Stimulated activated effector memory CD8-positive, alpha-beta T cell treated with anti-CD3 and anti-CD28 coated beads, Interleukin-12 subunit alpha, Interleukin-12 subunit beta, amount 100 ng/mL, for 72 hours (primary cell): ENCODE results near the gene NEK6.

ENCODE experiments used
- ATAC-seq: fragments of 150-1000 bp; cut with Tn5 transposase; 2 replicates; pipeline ENCODE4 v1.10.0; 2021
- DNase-seq, 2 donors: peaks; one replicate each; pipeline ENCODE4 v3.0.0; 2021 to 2022; ENCODE audit warnings: low spot score in 2 of 2
- H3K27ac Mint-ChIP-seq: one replicate; pipeline ENCODE4 v1.8.0; 2022; ENCODE audit warnings: mild to moderate bottlenecking, mixed read lengths
- H3K36me3 Mint-ChIP-seq: one replicate; pipeline ENCODE4 v1.8.0; 2022; ENCODE audit warnings: mild to moderate bottlenecking, mixed read lengths
- H3K4me1 Mint-ChIP-seq: one replicate; pipeline ENCODE4 v1.8.0; 2022; ENCODE audit warnings: mixed read lengths
- H3K4me3 Mint-ChIP-seq: one replicate; pipeline ENCODE4 v1.8.0; 2022; ENCODE audit warnings: mild to moderate bottlenecking, mixed read lengths
- H3K9me3 Mint-ChIP-seq: one replicate; pipeline ENCODE4 v1.8.0; 2022; ENCODE audit warnings: mixed read lengths

Gene NEK6

DNA sequence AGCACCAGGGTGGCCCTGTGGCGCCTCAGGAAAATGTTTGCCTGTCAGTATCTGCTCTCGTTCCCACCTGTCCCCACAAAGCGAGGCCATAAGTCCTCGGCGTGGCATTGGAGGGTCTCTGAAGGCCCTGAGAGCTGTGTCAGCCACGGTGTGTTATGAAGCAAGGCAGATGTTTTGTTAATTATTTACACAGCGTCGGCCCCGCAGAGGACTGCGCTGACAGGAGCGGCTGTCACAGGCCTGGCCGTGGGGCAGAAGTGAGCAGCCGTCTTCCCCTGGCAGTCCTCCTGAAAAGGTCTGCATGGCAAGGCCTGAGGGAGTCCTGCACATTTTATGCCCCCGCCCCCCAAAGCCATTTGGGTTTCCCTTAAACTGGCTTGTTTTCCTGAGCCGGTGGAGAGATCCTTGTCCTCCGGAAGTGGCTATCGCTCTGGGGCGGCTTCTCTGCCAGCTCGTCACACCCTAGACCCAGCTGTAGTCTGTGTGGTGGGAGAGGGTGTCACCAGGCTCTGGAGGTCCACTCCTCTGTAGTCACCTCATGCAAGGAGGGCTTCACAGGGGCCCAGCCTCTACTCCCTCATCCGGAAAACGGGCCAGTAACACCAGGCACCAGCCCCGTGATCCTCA, 6.2 kb downstream of the NEK6 start:
- DNase-seq, result no peak
- Mint-ChIP-seq H3K9me3 (no peaks in the 10 kb centered on the region), H3K4me3 (no peak overlapping the region), H3K4me1 (peaks cover 51% of the 10 kb centered on the region), H3K27ac (no peak overlapping the region), H3K36me3 (peaks cover 12% of the 10 kb centered on the region)
- no peak for ATAC-seq

DNA sequence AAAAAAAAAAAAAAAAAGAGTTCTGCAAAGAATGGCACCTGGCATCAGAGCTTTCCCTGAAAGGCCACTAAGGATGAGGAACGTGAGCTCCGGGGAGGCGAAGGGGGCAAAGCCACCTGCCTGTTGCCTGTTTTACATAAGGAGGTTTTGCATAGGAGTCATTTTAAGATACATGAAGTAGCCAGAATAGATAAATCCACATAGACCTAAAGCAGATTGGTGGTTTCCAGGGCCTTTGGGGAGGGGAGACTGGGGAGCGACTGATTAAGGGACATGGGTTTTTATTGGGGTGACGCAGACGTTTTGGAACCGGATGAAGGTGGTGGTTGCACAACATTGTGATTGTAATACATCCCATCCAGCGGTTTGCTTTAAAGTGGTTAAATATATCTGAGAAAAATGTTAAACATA, 7.1 kb downstream of the NEK6 start:
- no peak for ATAC-seq

DNA sequence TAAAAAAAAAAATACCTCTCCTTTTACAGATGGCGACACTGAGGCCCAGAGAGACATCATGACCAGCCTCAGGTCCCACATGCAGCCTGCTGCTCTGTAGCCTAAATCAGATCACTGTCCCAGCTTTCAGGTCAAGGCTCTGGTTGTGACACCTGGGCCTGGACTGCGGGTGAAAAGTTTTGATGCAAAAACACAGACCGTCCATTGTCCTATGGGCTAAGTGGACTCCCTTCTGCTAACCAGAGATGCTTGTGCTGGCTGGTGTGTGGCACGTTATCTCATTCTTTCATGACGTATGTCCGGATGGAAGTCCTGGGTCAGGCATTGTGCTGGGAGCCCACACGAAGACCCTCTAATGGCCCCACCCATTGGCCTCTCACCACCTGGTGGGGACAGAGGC, 7.8 kb downstream of the NEK6 start:
- no peak for DNase-seq
- Mint-ChIP-seq H3K27ac (no peak overlapping the region), H3K4me1 (peaks cover 48% of the 10 kb centered on the region), H3K9me3 (no peaks in the 10 kb centered on the region), H3K36me3 (peaks cover 12% of the 10 kb centered on the region), H3K4me3 (no peak overlapping the region)
- no peak for ATAC-seq

More for the DNA sequence above, 7.1 kb downstream of the NEK6 start:
- Mint-ChIP-seq H3K27ac (no peak overlapping the region), H3K4me1 (peaks cover 47% of the 10 kb centered on the region), H3K4me3 (no peak overlapping the region), H3K36me3 (peaks cover 12% of the 10 kb centered on the region), H3K9me3 (no peaks in the 10 kb centered on the region)
- DNase-seq, result no peak

DNA sequence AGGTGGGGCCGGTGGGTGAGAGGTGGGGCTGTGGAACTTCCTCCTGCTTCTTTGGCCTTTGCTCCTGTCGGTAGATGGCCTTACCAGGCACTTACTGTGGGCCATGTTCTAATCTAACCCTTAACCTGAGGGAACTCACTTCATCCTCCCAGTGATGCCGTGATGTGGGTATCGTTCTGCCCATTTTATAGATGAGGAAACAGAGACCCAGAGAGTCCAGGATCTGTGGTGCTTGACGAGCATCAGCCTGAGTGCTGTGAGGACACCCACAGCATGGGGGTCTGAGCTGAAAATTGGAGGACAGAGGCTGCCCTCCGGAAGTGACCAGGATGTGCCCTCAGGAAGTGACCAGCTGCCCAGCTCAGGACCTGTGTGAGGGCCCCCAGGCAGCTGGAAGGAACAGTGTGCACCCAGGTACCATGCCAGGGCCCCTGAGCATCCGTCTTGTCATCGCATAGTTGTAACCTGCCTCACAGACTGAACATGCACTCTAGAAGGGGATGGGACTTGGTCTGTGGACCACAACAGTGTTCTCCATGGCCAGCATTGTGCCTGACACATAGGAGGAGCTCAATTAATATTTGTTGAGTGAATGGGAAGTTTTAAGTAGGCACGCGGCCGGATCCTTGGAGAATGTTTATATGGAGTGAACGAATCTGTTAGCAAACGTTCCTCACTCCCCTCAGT, 8.5 kb downstream of the NEK6 start:
- ATAC-seq (no peak), DNase-seq (no peak)
- peak overlapping the region; percentile 48 for H3K27ac Mint-ChIP-seq
- H3K4me3 Mint-ChIP-seq, result no peak overlapping the region
- H3K9me3 Mint-ChIP-seq, result no peaks in the 10 kb centered on the region
- peaks cover 42% of the 10 kb centered on the region for H3K4me1 Mint-ChIP-seq
- peaks cover 12% of the 10 kb centered on the region for H3K36me3 Mint-ChIP-seq

DNA sequence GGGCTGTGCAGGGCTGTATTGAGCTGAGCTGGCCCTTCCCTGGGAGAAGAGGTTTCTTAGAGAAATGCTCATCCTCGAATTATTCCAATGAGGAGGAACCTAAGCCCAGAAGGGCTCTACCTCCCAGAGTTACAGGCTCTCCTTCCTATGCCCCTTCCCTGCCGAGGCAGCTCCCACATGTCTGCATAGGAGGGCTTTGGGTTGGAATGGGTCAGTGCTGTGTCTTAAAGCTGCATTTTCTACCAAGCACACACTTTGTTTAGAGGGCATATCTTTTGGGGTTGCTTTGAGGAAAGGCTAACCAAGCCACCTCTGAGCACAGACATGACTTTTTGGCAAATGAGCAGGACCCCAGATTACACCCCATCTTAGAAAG, 9.1 kb downstream of the NEK6 start:
- H3K4me1 Mint-ChIP-seq, result peaks cover 37% of the 10 kb centered on the region
- peak overlapping the region; percentile 48 for H3K27ac Mint-ChIP-seq
- H3K4me3 Mint-ChIP-seq, result no peak overlapping the region
- ATAC-seq, result no peak
- H3K36me3 Mint-ChIP-seq, result peaks cover 12% of the 10 kb centered on the region
- no peaks in the 10 kb centered on the region for H3K9me3 Mint-ChIP-seq
- no peak for DNase-seq

DNA sequence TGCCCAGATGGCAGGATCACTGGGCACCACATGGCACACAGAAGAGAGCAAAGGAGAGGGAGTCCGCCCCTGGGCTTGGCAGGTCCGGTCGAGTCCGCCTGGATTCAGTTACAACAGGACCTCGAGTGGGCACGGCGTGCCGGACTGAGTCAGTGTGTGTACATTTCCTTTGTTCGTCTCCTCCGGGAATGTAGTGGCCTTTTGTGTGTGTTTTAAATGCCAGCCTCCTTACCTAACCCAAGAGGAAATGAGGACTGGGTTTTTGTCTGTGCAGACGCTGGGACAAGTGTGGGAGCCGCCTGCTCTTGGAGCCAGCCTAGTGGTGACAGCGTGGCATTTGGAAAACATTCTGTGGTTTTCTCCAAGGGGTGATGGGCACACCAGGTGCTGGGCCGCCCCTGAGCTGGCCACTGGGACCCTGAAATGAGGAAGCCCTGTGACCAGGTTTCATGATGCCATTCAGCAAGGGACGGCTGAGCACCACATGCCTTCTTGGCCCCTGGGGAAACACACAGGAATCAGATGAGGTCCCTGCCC, 9.6 kb downstream of the NEK6 start:
- no peaks in the 10 kb centered on the region for H3K9me3 Mint-ChIP-seq
- H3K36me3 Mint-ChIP-seq, result peaks cover 12% of the 10 kb centered on the region
- H3K4me1 Mint-ChIP-seq, result peaks cover 35% of the 10 kb centered on the region
- DNase-seq (no peak), ATAC-seq (no peak)
- peak overlapping the region; percentile 48 for H3K27ac Mint-ChIP-seq
- no peak overlapping the region for H3K4me3 Mint-ChIP-seq

DNA sequence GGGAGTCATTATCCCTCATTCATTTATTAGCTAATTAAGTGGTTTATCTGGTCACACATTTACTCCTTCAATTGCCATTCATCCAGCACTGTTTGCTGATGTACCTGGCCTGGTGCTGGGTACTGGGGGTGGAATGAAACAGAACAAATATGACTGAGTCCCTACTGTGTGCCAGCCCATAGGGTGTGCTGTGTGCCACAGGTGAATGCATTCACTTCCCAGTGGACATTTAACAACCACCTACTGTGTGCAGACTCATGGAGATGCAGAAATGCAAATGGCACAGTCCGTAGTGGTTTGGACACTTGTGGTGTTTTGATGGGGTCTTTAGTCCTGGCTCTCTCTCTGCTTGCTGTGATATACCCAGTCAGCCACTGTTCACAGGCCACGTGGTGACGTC, 10.5 kb downstream of the NEK6 start:
- peaks cover 35% of the 10 kb centered on the region for H3K4me1 Mint-ChIP-seq
- H3K27ac Mint-ChIP-seq, result peak overlapping the region; percentile 27
- no peak overlapping the region for H3K4me3 Mint-ChIP-seq
- no peaks in the 10 kb centered on the region for H3K9me3 Mint-ChIP-seq
- ATAC-seq, result no peak
- peaks cover 12% of the 10 kb centered on the region for H3K36me3 Mint-ChIP-seq
- DNase-seq, result no peak

DNA sequence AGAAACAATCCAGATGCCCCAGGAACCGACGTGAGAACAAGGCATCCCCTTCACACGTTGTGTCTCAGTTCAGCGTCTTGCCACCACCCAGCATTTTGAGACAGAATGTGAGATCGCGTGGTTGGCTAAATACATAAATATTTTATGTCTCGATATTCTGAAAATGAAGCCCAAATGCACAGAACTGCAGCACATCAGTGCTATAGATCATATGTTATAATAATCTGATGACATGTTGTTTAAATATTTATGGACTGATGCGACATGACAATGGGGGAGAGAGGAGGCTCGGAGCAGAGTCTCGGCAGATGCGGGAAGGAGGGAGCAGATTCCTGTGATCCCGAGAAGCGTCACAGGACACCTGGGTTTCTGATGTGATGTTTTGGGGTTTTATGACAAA, 10.9 kb downstream of the NEK6 start:
- no peak overlapping the region for H3K4me3 Mint-ChIP-seq
- peaks cover 12% of the 10 kb centered on the region for H3K36me3 Mint-ChIP-seq
- no peaks in the 10 kb centered on the region for H3K9me3 Mint-ChIP-seq
- H3K27ac Mint-ChIP-seq, result peak overlapping the region; percentile 27
- peaks cover 35% of the 10 kb centered on the region for H3K4me1 Mint-ChIP-seq
- no peak for ATAC-seq
- no peak for DNase-seq

DNA sequence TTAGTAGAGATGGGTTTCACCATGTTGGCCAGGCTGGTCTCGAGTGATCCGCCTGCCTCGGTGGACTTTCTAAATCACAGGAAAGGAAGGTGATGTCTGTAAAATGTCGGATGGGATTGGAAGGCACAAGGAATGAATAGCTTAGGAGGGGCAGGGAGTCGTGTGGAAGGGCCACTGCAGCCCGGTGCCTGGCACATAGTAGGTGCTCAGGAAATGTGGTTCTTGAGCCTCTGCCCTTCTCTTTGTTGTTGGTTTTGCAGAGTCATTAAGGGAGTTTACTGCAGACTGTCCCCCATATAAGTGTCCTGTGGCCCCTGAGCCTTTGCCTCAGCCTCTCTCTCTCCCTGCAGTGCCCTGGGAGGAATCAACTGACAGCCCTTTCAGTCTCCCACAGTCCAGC, 11.8 kb downstream of the NEK6 start:
- no peak for DNase-seq
- Mint-ChIP-seq H3K36me3 (peaks cover 12% of the 10 kb centered on the region), H3K4me1 (peaks cover 35% of the 10 kb centered on the region), H3K9me3 (no peaks in the 10 kb centered on the region), H3K27ac (no peak overlapping the region), H3K4me3 (no peak overlapping the region)
- ATAC-seq, result no peak

DNA sequence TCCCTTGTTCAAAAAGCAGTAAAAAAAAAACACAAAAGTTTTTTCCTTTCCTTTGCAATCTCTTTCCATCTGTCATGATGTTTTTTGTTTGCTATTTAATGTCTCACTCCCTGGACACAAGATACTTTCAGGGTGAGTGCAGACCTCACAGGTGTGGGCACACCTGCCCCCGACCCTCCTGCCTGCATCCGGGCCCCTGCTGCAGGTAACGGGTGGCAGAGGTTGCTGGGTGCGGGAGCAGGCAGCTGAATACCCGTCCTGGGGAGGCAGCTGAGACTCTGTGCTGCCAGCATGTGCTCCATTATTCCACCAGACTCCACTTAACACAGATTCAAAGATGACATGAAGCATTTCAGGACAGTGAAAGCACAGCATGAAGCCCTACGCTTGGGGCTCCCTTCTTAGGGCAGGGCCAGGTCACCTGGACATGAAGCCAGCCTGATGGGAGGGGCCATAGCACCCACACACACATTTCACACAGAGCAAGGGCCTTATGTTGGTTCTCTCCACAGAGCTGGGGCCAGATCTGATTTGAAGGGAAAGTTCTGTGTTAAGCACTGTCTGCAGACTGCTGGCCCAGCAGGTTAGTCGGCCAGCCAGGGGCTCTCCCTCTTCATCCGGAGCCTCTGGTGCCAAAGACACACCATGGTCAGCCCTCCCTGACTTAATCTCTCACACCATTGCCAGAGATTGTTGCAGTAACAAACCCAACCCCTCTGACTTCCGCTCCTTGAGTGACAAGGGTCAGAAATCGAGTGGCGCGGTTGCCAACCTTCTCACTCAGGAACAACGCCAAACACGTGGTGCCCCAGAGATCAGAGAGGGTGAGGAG, 13.0 kb downstream of the NEK6 start:
- Mint-ChIP-seq H3K4me1 (peaks cover 36% of the 10 kb centered on the region), H3K27ac (no peak overlapping the region), H3K4me3 (no peak overlapping the region), H3K9me3 (no peaks in the 10 kb centered on the region), H3K36me3 (peaks cover 9% of the 10 kb centered on the region)
- DNase-seq (no peak), ATAC-seq (no peak)

DNA sequence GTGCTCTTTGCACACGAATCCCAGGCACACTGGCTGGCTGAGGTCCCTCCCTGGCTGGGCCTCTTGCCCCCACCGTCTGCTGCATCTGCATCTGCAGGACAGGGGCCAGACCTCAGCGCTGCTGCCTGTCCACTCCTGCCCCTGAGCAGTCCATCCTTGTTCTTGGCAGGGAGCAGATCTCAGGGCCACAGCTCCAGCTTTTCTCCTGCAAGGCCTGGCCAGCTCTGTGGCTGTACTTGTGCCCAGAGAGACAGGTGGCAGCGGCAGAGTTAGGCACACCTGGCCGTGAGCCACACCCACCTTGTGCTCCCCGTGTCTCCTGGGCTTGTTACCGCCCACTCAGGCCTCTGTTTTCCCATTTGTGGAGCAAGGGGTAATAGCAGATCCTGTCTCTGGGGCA, 13.9 kb downstream of the NEK6 start:
- Mint-ChIP-seq H3K9me3 (no peaks in the 10 kb centered on the region), H3K36me3 (peaks cover under 1% of the 10 kb centered on the region), H3K4me1 (peaks cover 33% of the 10 kb centered on the region), H3K4me3 (no peak overlapping the region), H3K27ac (no peak overlapping the region)
- DNase-seq, result no peak
- ATAC-seq, result no peak

DNA sequence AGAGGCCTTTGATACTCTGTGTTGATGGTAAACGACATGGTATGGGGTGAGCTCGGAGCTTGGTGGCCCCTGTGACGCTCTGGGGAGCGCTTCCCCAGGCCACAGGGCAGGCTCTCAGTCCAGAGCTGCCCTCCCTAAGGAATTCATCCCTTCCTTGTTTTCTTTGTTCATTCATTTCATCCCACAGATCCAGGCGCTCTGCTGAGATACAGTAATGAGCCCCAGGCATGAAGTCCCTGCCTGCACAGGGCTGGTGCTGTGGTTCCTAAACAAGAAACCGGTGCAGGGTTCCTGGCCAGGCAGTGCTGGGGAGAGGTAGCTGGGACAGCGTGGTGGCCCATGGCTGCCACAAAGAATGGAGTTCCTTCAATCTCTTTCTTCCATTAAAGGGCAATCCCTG, 14.4 kb downstream of the NEK6 start:
- peaks cover 33% of the 10 kb centered on the region for H3K4me1 Mint-ChIP-seq
- H3K36me3 Mint-ChIP-seq, result no peaks in the 10 kb centered on the region
- DNase-seq (no peak), ATAC-seq (no peak)
- no peak overlapping the region for H3K27ac Mint-ChIP-seq
- no peak overlapping the region for H3K4me3 Mint-ChIP-seq
- no peaks in the 10 kb centered on the region for H3K9me3 Mint-ChIP-seq

DNA sequence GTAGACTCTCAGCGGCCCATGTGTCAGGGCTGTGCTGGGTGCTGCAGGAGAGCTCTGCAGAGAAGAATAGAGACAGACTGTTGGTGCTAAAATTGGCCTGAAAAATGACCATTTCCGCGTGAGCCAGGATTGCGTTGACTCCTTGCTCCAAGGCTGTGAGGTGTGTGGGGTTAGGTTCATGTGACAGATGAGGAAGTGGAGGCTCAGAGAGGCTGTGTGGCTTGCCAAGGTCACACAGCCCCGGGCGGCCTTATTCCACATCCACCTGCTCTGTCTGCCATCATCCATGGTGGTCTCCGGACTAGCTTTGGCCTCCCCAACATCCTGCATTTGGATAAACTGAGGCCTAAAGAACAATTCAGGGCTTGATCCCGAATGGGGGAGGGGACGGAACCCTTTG, 15.2 kb downstream of the NEK6 start:
- Mint-ChIP-seq H3K4me1 (peaks cover 35% of the 10 kb centered on the region), H3K36me3 (no peaks in the 10 kb centered on the region), H3K4me3 (no peak overlapping the region), H3K9me3 (no peaks in the 10 kb centered on the region), H3K27ac (no peak overlapping the region)
- ATAC-seq, result no peak
- no peak for DNase-seq

DNA sequence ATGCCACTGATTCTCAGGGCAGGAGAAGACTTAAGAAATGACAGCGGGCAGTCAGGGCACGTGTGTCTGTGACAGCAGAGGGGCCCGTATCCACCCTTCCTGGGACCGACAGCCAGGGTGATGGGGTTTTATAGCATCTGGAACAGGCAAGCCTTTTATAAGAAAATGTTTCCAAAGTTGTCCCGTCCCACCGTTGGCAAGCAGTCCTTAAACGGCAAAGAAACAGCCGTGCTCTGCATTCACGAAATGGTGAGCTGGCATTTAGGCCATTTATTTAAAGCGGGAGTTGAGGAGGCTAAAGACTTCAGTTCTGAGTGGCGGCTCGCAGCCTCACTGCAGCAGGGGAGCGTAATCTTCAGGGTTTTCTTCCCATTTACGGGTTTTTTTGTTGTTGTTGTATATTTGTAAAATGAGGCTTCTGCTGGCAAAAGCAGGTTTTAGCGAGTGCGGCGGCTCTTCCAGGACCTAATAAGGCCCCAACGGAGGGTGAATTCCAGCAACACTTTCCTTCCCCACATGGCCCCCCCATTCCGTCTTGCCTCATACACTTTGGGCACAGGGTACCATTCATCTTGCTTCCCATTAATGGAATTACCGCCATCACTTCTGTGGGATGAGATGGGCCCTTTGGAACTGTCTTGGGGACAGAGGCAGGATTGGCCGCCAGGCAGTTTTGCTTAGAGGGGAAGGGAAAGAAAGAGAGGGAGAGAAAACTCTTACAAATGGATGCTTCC, 15.8 kb downstream of the NEK6 start:
- Mint-ChIP-seq H3K9me3 (no peaks in the 10 kb centered on the region), H3K4me1 (peaks cover 40% of the 10 kb centered on the region), H3K4me3 (no peak overlapping the region), H3K27ac (no peak overlapping the region), H3K36me3 (no peaks in the 10 kb centered on the region)
- DNase-seq (no peak), ATAC-seq (no peak)

DNA sequence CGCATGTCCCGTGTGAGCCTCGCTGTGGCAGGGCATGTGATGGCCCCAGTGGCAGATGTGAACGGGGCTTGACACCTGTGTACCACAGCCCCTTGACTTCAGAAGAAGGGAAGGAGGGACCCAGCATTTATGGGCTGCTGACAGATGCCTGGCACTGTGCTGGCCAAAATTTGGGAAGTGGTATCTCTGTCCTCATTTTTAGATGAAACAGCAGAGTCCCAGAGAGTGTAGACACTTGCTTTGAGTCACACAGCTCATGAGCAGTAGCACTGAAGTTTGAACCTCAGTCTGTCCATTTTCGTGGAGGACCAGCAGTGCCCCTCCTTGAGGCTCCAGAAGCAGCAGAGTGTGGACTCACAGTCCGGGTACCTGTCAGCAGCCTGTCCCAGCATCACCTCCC, 16.5 kb downstream of the NEK6 start:
- H3K4me3 Mint-ChIP-seq, result no peak overlapping the region

More for the DNA sequence above, 16.5 kb downstream of the NEK6 start:
- peaks cover 40% of the 10 kb centered on the region for H3K4me1 Mint-ChIP-seq
- no peaks in the 10 kb centered on the region for H3K36me3 Mint-ChIP-seq
- no peak for ATAC-seq
- no peak for DNase-seq
- no peaks in the 10 kb centered on the region for H3K9me3 Mint-ChIP-seq
- no peak overlapping the region for H3K27ac Mint-ChIP-seq
